Vagina (tissue), 2 donors: Measurements from ENCODE around the gene DAB2IP. TPM values are rescaled to one million over a fixed set of nuclear protein-coding genes. Genes with fewer than 3 reads are reported as not detected.

Experiments used
- DNase-seq, 2 donors: peaks; one replicate each; pipeline ENCODE4 v3.0.0-alpha.2; 2017; ENCODE audit errors: extremely low spot score in 2 of 2
- H3K27ac ChIP-seq: fragments of 200-600 bp; sonication (generic); one replicate; pipeline ENCODE4 v1.5.1; 2019
- H3K27me3 ChIP-seq: fragments of 200-600 bp; sonication (generic); one replicate; pipeline ENCODE4 v1.5.1; 2019
- H3K36me3 ChIP-seq, 2 donors: fragments of 200-600 bp; sonication (generic); one replicate each; pipeline ENCODE4 v1.5.1; 2017 to 2019
- H3K4me1 ChIP-seq: fragments of 200-600 bp; sonication (generic); one replicate; pipeline ENCODE4 v1.5.1; 2019
- H3K4me3 ChIP-seq, 2 donors: fragments of 200-600 bp; sonication (generic); 1 replicate in 1 of 2; 2 replicates in 1 of 2; pipeline ENCODE4 v1.5.1; 2016 to 2019
- H3K9me3 ChIP-seq: fragments of 200-600 bp; sonication (generic); one replicate; pipeline ENCODE4 v1.5.1; 2019
- CTCF ChIP-seq, 3 experiments: fragments of 450-650 bp in 2 of 3; fragments of 200-600 bp in 1 of 3; sonication (generic) in 1 of 3; IDR thresholded peaks; one replicate each; pipeline ENCODE4 v1.5.1; 2017 to 2019; ENCODE audit warnings: antibody characterized with exemption in 3 of 3, mild to moderate bottlenecking in 2 of 3, moderate library complexity in 2 of 3
- POLR2A ChIP-seq, 2 donors: fragments of 450-650 bp; IDR thresholded peaks; one replicate each; pipeline ENCODE4 v1.6.1; 2017; ENCODE audit warnings: antibody characterized with exemption in 2 of 2, mild to moderate bottlenecking in 2 of 2, moderate library complexity in 2 of 2
- POLR2AphosphoS5 ChIP-seq, 2 donors: sonication (generic); formaldehyde crosslinking; IDR thresholded peaks; one replicate each; pipeline ENCODE4 v1.9.0; 2017; ENCODE audit warnings: antibody characterized with exemption in 2 of 2, mild to moderate bottlenecking in 2 of 2, low read depth in 1 of 2; ENCODE audit not compliant: insufficient read depth in 1 of 2
- intact Hi-C: fragments of 100-400 bp; cut with DNase I; formaldehyde crosslinking; loops from one replicate; pipeline ENCODE4 v1.15.1; 2023
- total RNA-seq: library from RNA; depleted of rRNA; stranded (reverse); fragments of >200 nt; gene quantifications from one replicate; pipeline ENCODE4 v1.2.3, GENCODE V29; 2016

Gene DAB2IP
- total RNA-seq, 1 donor from 2014 or later: 38.8 TPM

- Histone ChIP-seq H3K4me3 (no peak overlapping the region), H3K9me3 (no peaks in the 10 kb centered on the region), H3K27ac (no peak overlapping the region), H3K36me3 (no peaks in the 10 kb centered on the region), H3K4me1 (peaks cover 11% of the 10 kb centered on the region), H3K27me3 (no peaks in the 10 kb centered on the region)
- intact Hi-C loops: no loop called here
- DNase-seq: peak; percentile 46 to 62
- TF ChIP-seq POLR2A (IDR thresholded peaks at IDR 0.05): no peak
- TF ChIP-seq CTCF (IDR thresholded peaks at IDR 0.05): no peak
- no peak for TF ChIP-seq POLR2AphosphoS5 (IDR thresholded peaks at IDR 0.05; ENCODE audit: insufficient read depth in 1 of 2, low read depth in 1 of 2)
Observed at GRCh38 chr9:121823451-121824169, 172.2 kb downstream of the DAB2IP start.

GRCh38 chr9:121824651-121825030 is 173.2 kb downstream of the DAB2IP start:
- intact Hi-C loops: no loop called here
- DNase-seq: peak; percentile 49 to 67
- Histone ChIP-seq H3K27me3 (no peaks in the 10 kb centered on the region), H3K4me1 (peaks cover 4% of the 10 kb centered on the region), H3K4me3 (no peak overlapping the region), H3K36me3 (no peaks in the 10 kb centered on the region), H3K9me3 (no peaks in the 10 kb centered on the region), H3K27ac (no peak overlapping the region)
- TF ChIP-seq POLR2AphosphoS5 (IDR thresholded peaks at IDR 0.05; ENCODE audit: insufficient read depth in 1 of 2, low read depth in 1 of 2) (no peak), CTCF (IDR thresholded peaks at IDR 0.05) (no peak), POLR2A (IDR thresholded peaks at IDR 0.05) (no peak)

GRCh38 chr9:121825031-121825691 is 173.7 kb downstream of the DAB2IP start:
- peak; percentile 42 to 46 for DNase-seq
- Histone ChIP-seq H3K9me3 (no peaks in the 10 kb centered on the region), H3K27me3 (no peaks in the 10 kb centered on the region), H3K4me3 (no peak overlapping the region), H3K4me1 (no peaks in the 10 kb centered on the region), H3K36me3 (no peaks in the 10 kb centered on the region), H3K27ac (no peak overlapping the region)
- intact Hi-C loops: no loop called here
- TF ChIP-seq POLR2A (IDR thresholded peaks at IDR 0.05) (no peak), CTCF (IDR thresholded peaks at IDR 0.05) (no peak), POLR2AphosphoS5 (IDR thresholded peaks at IDR 0.05; ENCODE audit: insufficient read depth in 1 of 2, low read depth in 1 of 2) (no peak)

- peak; percentile 70 to 88 for DNase-seq
- TF ChIP-seq POLR2A (IDR thresholded peaks at IDR 0.05): no peak
- no peak for TF ChIP-seq CTCF (IDR thresholded peaks at IDR 0.05)
- TF ChIP-seq POLR2AphosphoS5 (IDR thresholded peaks at IDR 0.05; ENCODE audit: insufficient read depth in 1 of 2, low read depth in 1 of 2): no peak
- Histone ChIP-seq H3K4me1 (no peaks in the 10 kb centered on the region), H3K27ac (no peak overlapping the region), H3K27me3 (no peaks in the 10 kb centered on the region), H3K36me3 (no peaks in the 10 kb centered on the region), H3K9me3 (no peaks in the 10 kb centered on the region), H3K4me3 (no peak overlapping the region)
- intact Hi-C loops: no loop called here
Observed at GRCh38 chr9:121826711-121827110, 175.3 kb downstream of the DAB2IP start.
